Parathyroid adenoma (tissue), 2 donors: Measurements from ENCODE around the gene MAPK7.

Source experiments
- H2AFZ ChIP-seq: fragments of 300-600 bp; sonication (generic); one replicate; pipeline ENCODE4 v1.7.0; 2017; ENCODE audit warnings: antibody characterized with exemption, mild to moderate bottlenecking
- H3K27ac ChIP-seq: fragments of 300-600 bp; sonication (generic); one replicate; pipeline ENCODE4 v1.7.0; 2017
- H3K27me3 ChIP-seq: fragments of 300-600 bp; sonication (generic); one replicate; pipeline ENCODE4 v1.7.0; 2017; ENCODE audit warnings: low read length; ENCODE audit not compliant: control insufficient read depth, insufficient read depth
- H3K36me3 ChIP-seq: fragments of 300-600 bp; sonication (generic); one replicate; pipeline ENCODE4 v1.7.0; 2017; ENCODE audit warnings: low read length; ENCODE audit not compliant: control insufficient read depth, insufficient read depth
- H3K4me1 ChIP-seq: fragments of 300-600 bp; sonication (generic); one replicate; pipeline ENCODE4 v1.7.0; 2017; ENCODE audit warnings: control low read depth
- H3K4me2 ChIP-seq: fragments of 300-600 bp; sonication (generic); one replicate; pipeline ENCODE4 v1.7.0; 2017; ENCODE audit warnings: low read length
- H3K4me3 ChIP-seq: fragments of 300-600 bp; sonication (generic); one replicate; pipeline ENCODE4 v1.7.0; 2017; ENCODE audit warnings: low read depth, low read length
- H3K79me2 ChIP-seq: fragments of 300-600 bp; sonication (generic); one replicate; pipeline ENCODE4 v1.7.0; 2017; ENCODE audit warnings: control low read depth
- H3K9ac ChIP-seq: fragments of 300-600 bp; sonication (generic); one replicate; pipeline ENCODE4 v1.7.0; 2017; ENCODE audit warnings: mild to moderate bottlenecking
- H3K9me3 ChIP-seq: fragments of 300-600 bp; sonication (generic); one replicate; pipeline ENCODE4 v1.7.0; 2017; ENCODE audit warnings: low read length; ENCODE audit not compliant: control insufficient read depth
- TF ChIP-seq, protein P1 (sequence below): fragments of 300-600 bp; sonication (generic); IDR thresholded peaks from one replicate; pipeline ENCODE4 v1.7.0; 2017; ENCODE audit warnings: antibody characterized with exemption, mild to moderate bottlenecking
- donor health status: primary hyperparathyroidism.

MAPK7 gene

GRCh38 chr17:19371259-19372010 lies 6.9 kb upstream of the MAPK7 start:
- Histone ChIP-seq H3K36me3 (no peaks in the 10 kb centered on the region), H3K4me3 (no peak overlapping the region), H3K4me2 (no peak overlapping the region), H2AFZ (no peak overlapping the region), H3K4me1 (no peaks in the 10 kb centered on the region), H3K27me3 (no peaks in the 10 kb centered on the region), H3K9ac (no peak overlapping the region), H3K79me2 (peaks cover 2% of the 10 kb centered on the region), H3K9me3 (no peaks in the 10 kb centered on the region), H3K27ac (no peak overlapping the region)
- TF ChIP-seq, protein P1, sequence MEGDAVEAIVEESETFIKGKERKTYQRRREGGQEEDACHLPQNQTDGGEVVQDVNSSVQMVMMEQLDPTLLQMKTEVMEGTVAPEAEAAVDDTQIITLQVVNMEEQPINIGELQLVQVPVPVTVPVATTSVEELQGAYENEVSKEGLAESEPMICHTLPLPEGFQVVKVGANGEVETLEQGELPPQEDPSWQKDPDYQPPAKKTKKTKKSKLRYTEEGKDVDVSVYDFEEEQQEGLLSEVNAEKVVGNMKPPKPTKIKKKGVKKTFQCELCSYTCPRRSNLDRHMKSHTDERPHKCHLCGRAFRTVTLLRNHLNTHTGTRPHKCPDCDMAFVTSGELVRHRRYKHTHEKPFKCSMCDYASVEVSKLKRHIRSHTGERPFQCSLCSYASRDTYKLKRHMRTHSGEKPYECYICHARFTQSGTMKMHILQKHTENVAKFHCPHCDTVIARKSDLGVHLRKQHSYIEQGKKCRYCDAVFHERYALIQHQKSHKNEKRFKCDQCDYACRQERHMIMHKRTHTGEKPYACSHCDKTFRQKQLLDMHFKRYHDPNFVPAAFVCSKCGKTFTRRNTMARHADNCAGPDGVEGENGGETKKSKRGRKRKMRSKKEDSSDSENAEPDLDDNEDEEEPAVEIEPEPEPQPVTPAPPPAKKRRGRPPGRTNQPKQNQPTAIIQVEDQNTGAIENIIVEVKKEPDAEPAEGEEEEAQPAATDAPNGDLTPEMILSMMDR, result no peak

DNA sequence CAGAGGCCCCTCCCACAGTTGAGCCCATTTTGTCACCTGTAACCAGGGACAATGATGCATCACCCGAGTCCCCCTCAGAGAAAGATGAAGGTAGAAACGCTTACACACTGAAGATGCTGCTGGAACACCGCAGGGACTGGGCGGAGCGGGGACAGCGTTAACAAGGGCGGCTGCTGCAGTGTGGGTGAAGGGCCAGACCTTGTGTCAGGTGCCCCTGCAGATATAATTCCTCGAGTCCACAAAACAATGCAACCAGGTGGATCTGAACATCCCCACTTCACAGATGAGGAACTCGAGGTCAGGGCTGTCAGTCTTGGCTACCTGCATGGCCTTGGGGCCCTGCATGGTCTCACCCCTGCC lies 6.3 kb upstream of the MAPK7 start:
- Histone ChIP-seq H3K4me3 (no peak overlapping the region), H3K36me3 (no peaks in the 10 kb centered on the region), H3K79me2 (peaks cover 2% of the 10 kb centered on the region), H3K9ac (no peak overlapping the region), H3K27ac (no peak overlapping the region), H3K9me3 (no peaks in the 10 kb centered on the region), H3K27me3 (no peaks in the 10 kb centered on the region), H3K4me1 (peaks cover 2% of the 10 kb centered on the region), H3K4me2 (no peak overlapping the region), H2AFZ (no peak overlapping the region)
- TF ChIP-seq, protein P1, result no peak

DNA sequence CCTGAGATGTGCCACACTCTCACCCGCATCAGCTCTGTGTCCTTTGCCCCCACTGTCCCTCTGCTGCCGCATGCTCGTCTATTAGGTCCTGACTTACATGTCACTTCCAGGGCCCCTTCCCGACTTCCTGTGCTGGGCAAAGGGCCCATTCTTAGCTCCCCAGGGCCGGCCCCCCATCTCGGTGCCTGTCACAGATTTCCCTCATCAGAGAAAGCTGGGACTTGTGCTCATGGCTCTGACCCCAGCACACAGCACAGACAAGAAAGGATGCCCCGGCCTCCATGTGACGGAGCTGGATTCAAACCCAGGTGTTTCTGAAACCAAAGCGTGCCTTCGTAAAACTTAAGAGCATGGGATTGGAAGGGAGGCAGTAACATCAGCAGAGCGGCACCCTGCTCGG lies 5.9 kb upstream of the MAPK7 start:
- no peak overlapping the region for H3K9ac ChIP-seq
- H3K4me3 ChIP-seq, result no peak overlapping the region
- H3K27ac ChIP-seq, result no peak overlapping the region
- H3K9me3 ChIP-seq, result no peaks in the 10 kb centered on the region
- H3K4me1 ChIP-seq, result peaks cover 2% of the 10 kb centered on the region
- H3K4me2 ChIP-seq, result no peak overlapping the region
- H3K36me3 ChIP-seq, result no peaks in the 10 kb centered on the region
- TF ChIP-seq, protein P1, result no peak
- H3K79me2 ChIP-seq, result peaks cover 2% of the 10 kb centered on the region
- no peak overlapping the region for H2AFZ ChIP-seq
- H3K27me3 ChIP-seq, result no peaks in the 10 kb centered on the region

GRCh38 chr17:19372866-19373504 lies 5.3 kb upstream of the MAPK7 start:
- H3K36me3 ChIP-seq, result no peaks in the 10 kb centered on the region
- H3K9ac ChIP-seq, result no peak overlapping the region
- no peak overlapping the region for H3K4me3 ChIP-seq
- no peak overlapping the region for H2AFZ ChIP-seq
- TF ChIP-seq, protein P1, result no peak
- peaks cover 2% of the 10 kb centered on the region for H3K79me2 ChIP-seq
- H3K27me3 ChIP-seq, result no peaks in the 10 kb centered on the region
- no peak overlapping the region for H3K4me2 ChIP-seq
- H3K4me1 ChIP-seq, result peaks cover 2% of the 10 kb centered on the region
- H3K27ac ChIP-seq, result no peak overlapping the region
- H3K9me3 ChIP-seq, result no peaks in the 10 kb centered on the region
